ENCODE measurements around the gene SKAP1. TPM values are rescaled to one million over a fixed set of nuclear protein-coding genes. Genes with fewer than 3 reads are reported as not detected.
A peak's percentile ranks its signal among the peaks of the same experiment; 100 is the strongest.

The SKAP1 gene
- total RNA-seq, 1 experiment from 2014 or later: 0.31 TPM

GRCh38 chr17:48282303-48282702 lies 147.7 kb downstream of the SKAP1 start:
- H3F3A ChIP-seq (ENCODE audit: insufficient read depth, low read depth): peaks cover 9% of the 10 kb centered on the region
- no peak for DNase-seq
- no peak overlapping the region for H3K27ac ChIP-seq
- TF ChIP-seq EZH2 (IDR thresholded peaks at IDR 0.05; ENCODE audit: low read depth): no peak
- no peak for TF ChIP-seq CTCF (conservative IDR thresholded peaks at IDR 0.05)
- ChIA-PET POLR2A (ENCODE audit: unreplicated experiment) (no interaction called here), CTCF (no interaction called here)
- no peaks in the 10 kb centered on the region for H4K20me1 ChIP-seq (ENCODE audit: insufficient read depth)
- H3K4me3 ChIP-seq: no peak overlapping the region
- BruUV-seq (replicated peaks): no TSS peak
- H3K4me2 ChIP-seq: no peak overlapping the region
- no peaks in the 10 kb centered on the region for H3K36me3 ChIP-seq (ENCODE audit: low read depth)
- H3K27me3 ChIP-seq (ENCODE audit: insufficient read depth, low read depth): no peaks in the 10 kb centered on the region
- H3K79me2 ChIP-seq (ENCODE audit: low read depth): no peaks in the 10 kb centered on the region
- peaks cover 7% of the 10 kb centered on the region; the same call in 1 of the 2 replicates for H3K4me1 ChIP-seq (replicated peaks; ENCODE audit: insufficient read depth)
- no peaks in the 10 kb centered on the region for H3K9me3 ChIP-seq (ENCODE audit: insufficient read depth, low read depth)
- intact Hi-C loops (cut with micrococcal nuclease; ENCODE audit: unreplicated experiment): no loop called here
- H3K9me2 ChIP-seq (ENCODE audit: insufficient read depth): no peaks in the 10 kb centered on the region
- no peak overlapping the region for H2AFZ ChIP-seq

- DNase-seq: no peak
Measured at GRCh38 chr17:48278760-48279491, 151.1 kb downstream of the SKAP1 start.

GRCh38 chr17:48276776-48277175 lies 153.2 kb downstream of the SKAP1 start:
- H3K27me3 ChIP-seq (ENCODE audit: insufficient read depth, low read depth): no peaks in the 10 kb centered on the region

More at GRCh38 chr17:48278760-48279491, 151.1 kb downstream of the SKAP1 start:
- intact Hi-C loops (cut with micrococcal nuclease; ENCODE audit: unreplicated experiment): no loop called here
- no peaks in the 10 kb centered on the region for H3K27me3 ChIP-seq (ENCODE audit: insufficient read depth, low read depth)
- BruUV-seq (replicated peaks): no TSS peak
- 0 out of 2 replicates have a peak overlapping the region, but pooled peaks have one; percentile 28 for H2AFZ ChIP-seq
- peaks cover 9% of the 10 kb centered on the region for H3F3A ChIP-seq (ENCODE audit: insufficient read depth, low read depth)
- ChIA-PET CTCF (interaction anchor here (1.0 kb wide), 1 partner anchor 16 kb away, joined by 3 read pairs; no protein-coding TSS in a partner anchor), POLR2A (ENCODE audit: unreplicated experiment) (no interaction called here)
- H4K20me1 ChIP-seq (ENCODE audit: insufficient read depth): no peaks in the 10 kb centered on the region
- H3K9me3 ChIP-seq (ENCODE audit: insufficient read depth, low read depth): no peaks in the 10 kb centered on the region
- TF ChIP-seq EZH2 (IDR thresholded peaks at IDR 0.05; ENCODE audit: low read depth): no peak
- H3K9me2 ChIP-seq (ENCODE audit: insufficient read depth): no peaks in the 10 kb centered on the region
- H3K4me1 ChIP-seq (replicated peaks; ENCODE audit: insufficient read depth): no peaks in the 10 kb centered on the region
- H3K4me2 ChIP-seq: no peak overlapping the region
- H3K4me3 ChIP-seq: no peak overlapping the region
- no peak overlapping the region for H3K27ac ChIP-seq
- no peaks in the 10 kb centered on the region for H3K36me3 ChIP-seq (ENCODE audit: low read depth)
- no peaks in the 10 kb centered on the region for H3K79me2 ChIP-seq (ENCODE audit: low read depth)

More at GRCh38 chr17:48276776-48277175, 153.2 kb downstream of the SKAP1 start:
- H2AFZ ChIP-seq: no peak overlapping the region
- H3K4me1 ChIP-seq (replicated peaks; ENCODE audit: insufficient read depth): no peaks in the 10 kb centered on the region
- CTCF ChIA-PET: interaction anchor here (0.7 kb wide), 1 partner anchor 15 kb away, joined by 3 read pairs; no protein-coding TSS in a partner anchor
- no peaks in the 10 kb centered on the region for H3K36me3 ChIP-seq (ENCODE audit: low read depth)
- H3F3A ChIP-seq (ENCODE audit: insufficient read depth, low read depth): peaks cover 3% of the 10 kb centered on the region; the same call in 1 of the 2 replicates
- H3K4me2 ChIP-seq: no peak overlapping the region
- H3K4me3 ChIP-seq: no peak overlapping the region
- intact Hi-C loops (cut with micrococcal nuclease; ENCODE audit: unreplicated experiment): no loop called here
- H3K9me2 ChIP-seq (ENCODE audit: insufficient read depth): no peaks in the 10 kb centered on the region
- BruUV-seq (replicated peaks): no TSS peak
- no peaks in the 10 kb centered on the region for H3K9me3 ChIP-seq (ENCODE audit: insufficient read depth, low read depth)
- H3K27ac ChIP-seq: no peak overlapping the region
- DNase-seq: no peak
- TF ChIP-seq EZH2 (IDR thresholded peaks at IDR 0.05; ENCODE audit: low read depth) (no peak), CTCF (conservative IDR thresholded peaks at IDR 0.05) (no peak)
- POLR2A ChIA-PET (ENCODE audit: unreplicated experiment): no interaction called here
- no peaks in the 10 kb centered on the region for H4K20me1 ChIP-seq (ENCODE audit: insufficient read depth)
- no peaks in the 10 kb centered on the region for H3K79me2 ChIP-seq (ENCODE audit: low read depth)
